Keratinocyte (primary cell): ENCODE measurements around the gene RRAS2.
"Not testable (repeated sequence)": the region's sequence is repeated elsewhere in the genome, so short reads cannot be mapped to it uniquely, and the experiment has no call there.

Experiments used
- EZH2 ChIP-seq: IDR thresholded peaks from one replicate; pipeline ENCODE4 v1.6.1; 2012; ENCODE audit warnings: inconsistent platforms, mild to moderate bottlenecking, low read length, moderate library complexity
- TF ChIP-seq, protein P1 (sequence below), 3 experiments: IDR thresholded peaks in 1 of 3; conservative IDR thresholded peaks in 1 of 3; optimal IDR thresholded peaks in 1 of 3; 2 replicates in 2 of 3; 3 replicates in 1 of 3; pipeline versions ENCODE3 to v1.5.1; 2011; ENCODE audit warnings: low read length in 3 of 3, mild to moderate bottlenecking in 3 of 3, moderate library complexity in 2 of 3, control low read depth in 1 of 3, inconsistent platforms in 1 of 3; ENCODE audit not compliant: insufficient read depth in 2 of 3; ENCODE audit errors: extremely low read depth in 1 of 3

DNA sequence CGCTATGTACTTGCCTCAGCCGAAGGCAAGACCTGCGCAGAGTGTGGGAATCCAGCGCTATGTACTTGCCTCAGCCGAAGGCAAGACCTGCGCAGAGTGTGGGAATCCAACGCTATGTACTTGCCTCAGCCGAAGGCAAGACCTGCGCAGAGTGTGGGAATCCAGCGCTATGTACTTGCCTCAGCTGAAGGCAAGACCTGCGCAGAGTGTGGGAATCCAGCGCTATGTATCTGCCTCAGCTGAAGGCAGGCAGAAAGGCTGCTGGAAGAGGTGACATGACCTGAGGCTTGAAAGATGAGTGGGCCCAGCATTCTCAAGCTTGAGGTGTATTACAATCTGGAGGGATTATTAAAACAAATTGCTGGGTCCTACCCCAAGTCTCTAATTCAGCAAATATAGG, 106.5 kb downstream of the RRAS2 start:
- TF ChIP-seq, protein P1, sequence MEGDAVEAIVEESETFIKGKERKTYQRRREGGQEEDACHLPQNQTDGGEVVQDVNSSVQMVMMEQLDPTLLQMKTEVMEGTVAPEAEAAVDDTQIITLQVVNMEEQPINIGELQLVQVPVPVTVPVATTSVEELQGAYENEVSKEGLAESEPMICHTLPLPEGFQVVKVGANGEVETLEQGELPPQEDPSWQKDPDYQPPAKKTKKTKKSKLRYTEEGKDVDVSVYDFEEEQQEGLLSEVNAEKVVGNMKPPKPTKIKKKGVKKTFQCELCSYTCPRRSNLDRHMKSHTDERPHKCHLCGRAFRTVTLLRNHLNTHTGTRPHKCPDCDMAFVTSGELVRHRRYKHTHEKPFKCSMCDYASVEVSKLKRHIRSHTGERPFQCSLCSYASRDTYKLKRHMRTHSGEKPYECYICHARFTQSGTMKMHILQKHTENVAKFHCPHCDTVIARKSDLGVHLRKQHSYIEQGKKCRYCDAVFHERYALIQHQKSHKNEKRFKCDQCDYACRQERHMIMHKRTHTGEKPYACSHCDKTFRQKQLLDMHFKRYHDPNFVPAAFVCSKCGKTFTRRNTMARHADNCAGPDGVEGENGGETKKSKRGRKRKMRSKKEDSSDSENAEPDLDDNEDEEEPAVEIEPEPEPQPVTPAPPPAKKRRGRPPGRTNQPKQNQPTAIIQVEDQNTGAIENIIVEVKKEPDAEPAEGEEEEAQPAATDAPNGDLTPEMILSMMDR (optimal IDR thresholded peaks at IDR 0.05 in 1 of 3, IDR thresholded peaks at IDR 0.05 in 1 of 3, conservative IDR thresholded peaks at IDR 0.05 in 1 of 3; ENCODE audit: extremely low read depth in 1 of 3, insufficient read depth in 2 of 3, low read length in 3 of 3) = not testable (repeated sequence)
- not testable (repeated sequence) for TF ChIP-seq EZH2
